Left forelimb (tissue), 1 donor: Measurements from ENCODE around the gene SYNC.
"Not testable (repeated sequence)": the region's sequence is repeated elsewhere in the genome, so short reads cannot be mapped to it uniquely, and the experiment has no call there.

Experiments used
- DNase-seq: peaks from one replicate; pipeline ENCODE4 v3.0.0-alpha.2; 2018; ENCODE audit warnings: low spot score

SYNC gene

GRCh38 chr1:32724678-32725614 is 22.4 kb upstream of the SYNC start:
- DNase-seq: no peak

- DNase-seq: no peak
These were observed 17.2 kb upstream of the SYNC start for GRCh38 chr1:32719681-32720275.

- no peak for DNase-seq
These were observed 16.0 kb upstream of the SYNC start for GRCh38 chr1:32718527-32718926.

- DNase-seq: no peak
These were observed 15.5 kb upstream of the SYNC start for GRCh38 chr1:32718036-32718435.

- DNase-seq: no peak
These were observed 14.9 kb upstream of the SYNC start for GRCh38 chr1:32717503-32717902.

GRCh38 chr1:32716312-32717148 is 14.0 kb upstream of the SYNC start:
- no peak for DNase-seq

GRCh38 chr1:32715901-32716311 is 13.3 kb upstream of the SYNC start:
- DNase-seq: no peak

GRCh38 chr1:32714277-32714676 is 11.7 kb upstream of the SYNC start:
- DNase-seq: no peak

- no peak for DNase-seq
These were observed 10.5 kb upstream of the SYNC start for GRCh38 chr1:32713081-32713480.

GRCh38 chr1:32711221-32711620 is 8.7 kb upstream of the SYNC start:
- not testable (repeated sequence) for DNase-seq

- DNase-seq: no peak
These were observed 6.9 kb upstream of the SYNC start for GRCh38 chr1:32709476-32709875.

- DNase-seq: no peak
These were observed 6.5 kb upstream of the SYNC start for GRCh38 chr1:32709075-32709474.

GRCh38 chr1:32706491-32706890 is 3.9 kb upstream of the SYNC start:
- DNase-seq: no peak

- DNase-seq: no peak
These were observed 2.9 kb upstream of the SYNC start for GRCh38 chr1:32705516-32705915.

GRCh38 chr1:32703479-32704291 is 1.1 kb upstream of the SYNC start:
- no peak for DNase-seq

GRCh38 chr1:32701951-32702598 is 495 bp downstream of the SYNC start:
- DNase-seq: no peak

- DNase-seq: no peak
These were observed 1.1 kb downstream of the SYNC start for GRCh38 chr1:32701421-32701911.

- not testable (repeated sequence) for DNase-seq
These were observed 5.6 kb downstream of the SYNC start for GRCh38 chr1:32696996-32697395.

GRCh38 chr1:32696041-32696440 is 6.5 kb downstream of the SYNC start:
- no peak for DNase-seq

GRCh38 chr1:32695098-32695904 is 7.3 kb downstream of the SYNC start:
- no peak for DNase-seq
